ENCODE data around the gene SIGLEC11.
"Not testable (repeated sequence)": the region's sequence is repeated elsewhere in the genome, so short reads cannot be mapped to it uniquely, and the experiment has no call there.

Gene SIGLEC11

GRCh38 chr19:49960980-49961379, at the start of gene SIGLEC11:
Gene SIGLEC11 (minus strand): TSS chr19:49961172. CDS start chr19:49961081, 91 bp downstream.
- DNase-seq = not testable (repeated sequence)

GRCh38 chr19:50008532-50008931, 47.6 kb upstream of the SIGLEC11 start:
- no peak for DNase-seq

- no peak for DNase-seq
Measured at GRCh38 chr19:50007947-50008346, 47.0 kb upstream of the SIGLEC11 start.

- DNase-seq = no peak
Measured at GRCh38 chr19:50007170-50007569, 46.2 kb upstream of the SIGLEC11 start.

- DNase-seq = no peak
Measured at GRCh38 chr19:50005428-50005827, 44.5 kb upstream of the SIGLEC11 start.

GRCh38 chr19:50003810-50004419, 42.9 kb upstream of the SIGLEC11 start:
- DNase-seq = no peak

GRCh38 chr19:50003254-50003788, 42.3 kb upstream of the SIGLEC11 start:
- no peak for DNase-seq

- DNase-seq = no peak
Measured at GRCh38 chr19:50002386-50002960, 41.5 kb upstream of the SIGLEC11 start.

- no peak for DNase-seq
Measured at GRCh38 chr19:50001775-50002174, 40.8 kb upstream of the SIGLEC11 start.

- DNase-seq = no peak
Measured at GRCh38 chr19:50000841-50001557, 40.0 kb upstream of the SIGLEC11 start.

GRCh38 chr19:50000038-50000840, 39.3 kb upstream of the SIGLEC11 start:
- DNase-seq = no peak

GRCh38 chr19:49999371-50000010, 38.5 kb upstream of the SIGLEC11 start:
- DNase-seq = no peak

GRCh38 chr19:49997709-49998108, 36.7 kb upstream of the SIGLEC11 start:
- DNase-seq = peak; percentile 13

GRCh38 chr19:49988433-49988832, 27.5 kb upstream of the SIGLEC11 start:
- no peak for DNase-seq

- no peak for DNase-seq
Measured at GRCh38 chr19:49988007-49988406, 27.0 kb upstream of the SIGLEC11 start.

- peak; percentile 88 for DNase-seq
Measured at GRCh38 chr19:49987159-49987698, 26.3 kb upstream of the SIGLEC11 start.

GRCh38 chr19:49986354-49986753, 25.4 kb upstream of the SIGLEC11 start:
- no peak for DNase-seq

GRCh38 chr19:49985871-49986270, 24.9 kb upstream of the SIGLEC11 start:
- no peak for DNase-seq

GRCh38 chr19:49984491-49984890, 23.5 kb upstream of the SIGLEC11 start:
- DNase-seq = no peak

- peak; percentile 67 for DNase-seq
Measured at GRCh38 chr19:49983645-49984229, 22.8 kb upstream of the SIGLEC11 start.
